Activated B cell treated with CpG ODN at 0.5 μM for 24 hours (primary cell): Measurements from ENCODE around the gene ABCB7. TPM values are rescaled to one million over a fixed set of nuclear protein-coding genes. Genes with fewer than 3 reads are reported as not detected.

Experiments used
- ATAC-seq: fragments of 200-7000 bp; cut with Tn5 transposase; one replicate; pipeline ENCODE4 v1.10.0; 2021; ENCODE audit warnings: low read depth, mild to moderate bottlenecking, moderate library complexity
- CTCF ChIA-PET: fragments of 350-600 bp; sonication (Branson Sonifier 250); formaldehyde crosslinking; loops from one replicate; lab custom pipeline; 2021; ENCODE audit warnings: antibody characterized with exemption; lab: Charles Lee
- POLR2A ChIA-PET: fragments of 350-600 bp; sonication (Branson Sonifier 250); formaldehyde crosslinking; loops from one replicate; lab custom pipeline; 2021; ENCODE audit warnings: antibody characterized with exemption; lab: Charles Lee
- DNase-seq: peaks from one replicate; pipeline ENCODE4 v3.0.0; 2022
- H3K27ac Mint-ChIP-seq: one replicate; pipeline ENCODE4 v1.8.0; 2020; ENCODE audit warnings: mixed read lengths
- H3K27me3 Mint-ChIP-seq: one replicate; pipeline ENCODE4 v1.8.0; 2021; ENCODE audit warnings: mixed read lengths
- H3K36me3 Mint-ChIP-seq: one replicate; pipeline ENCODE4 v1.8.0; 2021; ENCODE audit warnings: low read depth, mixed read lengths
- H3K4me1 Mint-ChIP-seq: one replicate; pipeline ENCODE4 v1.8.0; 2021; ENCODE audit warnings: mixed read lengths
- H3K4me3 Mint-ChIP-seq: one replicate; pipeline ENCODE4 v1.8.0; 2020; ENCODE audit warnings: mild to moderate bottlenecking, mixed read lengths
- H3K9me3 Mint-ChIP-seq: one replicate; pipeline ENCODE4 v1.8.0; 2020; ENCODE audit warnings: mixed read lengths
- CTCF ChIP-seq: fragments of 200-600 bp; IDR thresholded peaks from one replicate; pipeline ENCODE4 v1.8.0; 2022; ENCODE audit warnings: antibody characterized with exemption, mild to moderate bottlenecking
- intact Hi-C: fragments of 100-400 bp; cut with micrococcal nuclease; formaldehyde crosslinking; loops from one replicate; pipeline ENCODE4 v1.15.1; 2024
- total RNA-seq: library from RNA; stranded (reverse); gene quantifications from 2 replicates; pipeline ENCODE4 v1.2.3, GENCODE V29; 2022

The ABCB7 gene
- total RNA-seq, 1 donor from 2014 or later, result 42.2 TPM

- POLR2A ChIA-PET, result no interaction called here
- CTCF ChIA-PET, result no interaction called here
- no peak for TF ChIP-seq CTCF
- no peak for ATAC-seq
- no peak for DNase-seq
- Mint-ChIP-seq H3K27me3 (no peaks in the 10 kb centered on the region), H3K36me3 (peaks cover 9% of the 10 kb centered on the region), H3K9me3 (no peaks in the 10 kb centered on the region), H3K27ac (no peak overlapping the region), H3K4me3 (no peak overlapping the region), H3K4me1 (peaks cover 22% of the 10 kb centered on the region)
- intact Hi-C loops, result no loop called here
These were observed 69.3 kb downstream of the ABCB7 start for GRCh38 chrX:75086731-75087195.

- CTCF ChIA-PET, result no interaction called here
- no peak overlapping the region for H3K27ac Mint-ChIP-seq
- no peaks in the 10 kb centered on the region for H3K27me3 Mint-ChIP-seq
- intact Hi-C loops, result no loop called here
- ATAC-seq, result no peak
- H3K4me3 Mint-ChIP-seq, result no peak overlapping the region
- no peaks in the 10 kb centered on the region for H3K9me3 Mint-ChIP-seq
- peaks cover 16% of the 10 kb centered on the region for H3K4me1 Mint-ChIP-seq
- no peak for DNase-seq
- H3K36me3 Mint-ChIP-seq, result peaks cover 9% of the 10 kb centered on the region
- POLR2A ChIA-PET, result no interaction called here
- no peak for TF ChIP-seq CTCF
These were observed 71.3 kb downstream of the ABCB7 start for GRCh38 chrX:75084757-75085156.

GRCh38 chrX:75076429-75076828 lies 79.7 kb downstream of the ABCB7 start:
- H3K4me3 Mint-ChIP-seq, result no peak overlapping the region
- TF ChIP-seq CTCF, result no peak
- H3K27me3 Mint-ChIP-seq, result no peaks in the 10 kb centered on the region
- H3K4me1 Mint-ChIP-seq, result no peaks in the 10 kb centered on the region
- POLR2A ChIA-PET, result no interaction called here
- CTCF ChIA-PET, result no interaction called here
- ATAC-seq (no peak), DNase-seq (no peak)
- intact Hi-C loops, result no loop called here
- no peak overlapping the region for H3K27ac Mint-ChIP-seq
- H3K36me3 Mint-ChIP-seq, result peaks cover 28% of the 10 kb centered on the region
- no peaks in the 10 kb centered on the region for H3K9me3 Mint-ChIP-seq

GRCh38 chrX:75074475-75074874 lies 81.6 kb downstream of the ABCB7 start:
- no peak for ATAC-seq
- H3K4me1 Mint-ChIP-seq, result no peaks in the 10 kb centered on the region
- no peak for TF ChIP-seq CTCF
- H3K9me3 Mint-ChIP-seq, result no peaks in the 10 kb centered on the region
- DNase-seq, result no peak
- ChIA-PET CTCF (no interaction called here), POLR2A (no interaction called here)
- peaks cover 36% of the 10 kb centered on the region for H3K36me3 Mint-ChIP-seq
- H3K4me3 Mint-ChIP-seq, result no peak overlapping the region
- no peak overlapping the region for H3K27ac Mint-ChIP-seq
- intact Hi-C loops, result no loop called here
- no peaks in the 10 kb centered on the region for H3K27me3 Mint-ChIP-seq

- Mint-ChIP-seq H3K9me3 (no peaks in the 10 kb centered on the region), H3K4me3 (no peak overlapping the region), H3K27ac (no peak overlapping the region), H3K4me1 (no peaks in the 10 kb centered on the region), H3K36me3 (peaks cover 43% of the 10 kb centered on the region), H3K27me3 (no peaks in the 10 kb centered on the region)
- ATAC-seq, result no peak
- no peak for TF ChIP-seq CTCF
- ChIA-PET POLR2A (no interaction called here), CTCF (no interaction called here)
- intact Hi-C loops, result no loop called here
- DNase-seq, result no peak
These were observed 84.7 kb downstream of the ABCB7 start for GRCh38 chrX:75071334-75071733.
